GM23338 (cell line): ENCODE measurements around the gene ZNF775. TPM values are rescaled to one million over a fixed set of nuclear protein-coding genes. Genes with fewer than 3 reads are reported as not detected.
A peak's percentile ranks its signal among the peaks of the same experiment; 100 is the strongest.

Experiments used
- ATAC-seq: fragments of 200-7000 bp; cut with Tn5 transposase; 3 replicates; pipeline ENCODE4 v1.9.1; 2020
- DNase-seq: peaks from one replicate; pipeline ENCODE4 v3.0.0-alpha.2; 2015; ENCODE audit warnings: low spot score
- H2AFZ ChIP-seq: fragments of 200-600 bp; sonication (generic); 2 replicates; pipeline ENCODE4 v1.8.0; 2016; ENCODE audit warnings: antibody characterized with exemption, mild to moderate bottlenecking, moderate library complexity
- H3F3A ChIP-seq: fragments of 200-600 bp; sonication (generic); replicated peaks from 2 replicates; pipeline ENCODE4 v1.8.0; 2017; ENCODE audit warnings: antibody characterized with exemption, mixed run types, low read depth
- H3K27ac ChIP-seq: fragments of 200-600 bp; sonication (generic); 2 replicates; pipeline ENCODE4 v1.6.1; 2016; ENCODE audit warnings: low read depth
- H3K27me3 ChIP-seq: fragments of 200-600 bp; sonication (generic); 2 replicates; pipeline ENCODE4 v1.8.0; 2016; ENCODE audit warnings: mild to moderate bottlenecking, mixed run types, moderate library complexity; ENCODE audit not compliant: insufficient read depth
- H3K36me3 ChIP-seq: fragments of 200-600 bp; sonication (generic); 2 replicates; pipeline ENCODE4 v1.8.0; 2016; ENCODE audit warnings: mild to moderate bottlenecking; ENCODE audit not compliant: insufficient read depth
- H3K4me1 ChIP-seq: fragments of 200-600 bp; sonication (generic); 2 replicates; pipeline ENCODE4 v1.8.0; 2016; ENCODE audit warnings: mild to moderate bottlenecking, moderate library complexity; ENCODE audit not compliant: insufficient read depth
- H3K4me2 ChIP-seq: fragments of 200-600 bp; sonication (generic); 2 replicates; pipeline ENCODE4 v1.7.1; 2017; ENCODE audit warnings: mixed run types
- H3K4me3 ChIP-seq: fragments of 200-600 bp; sonication (generic); 2 replicates; pipeline ENCODE4 v1.6.1; 2016; ENCODE audit warnings: mixed run types
- H3K79me2 ChIP-seq: fragments of 200-600 bp; sonication (generic); replicated peaks from 2 replicates; pipeline ENCODE4 v1.8.0; 2017; ENCODE audit warnings: mild to moderate bottlenecking; ENCODE audit not compliant: insufficient read depth
- H3K9me2 ChIP-seq: fragments of 200-600 bp; sonication (generic); 2 replicates; pipeline ENCODE4 v1.8.0; 2017; ENCODE audit not compliant: insufficient read depth
- H4K20me1 ChIP-seq: fragments of 200-600 bp; sonication (generic); replicated peaks from 2 replicates; pipeline ENCODE4 v1.8.0; 2017; ENCODE audit warnings: mild to moderate bottlenecking; ENCODE audit not compliant: insufficient read depth
- H3K27ac Mint-ChIP-seq: 2 replicates; pipeline ENCODE4 v1.8.0; 2020; ENCODE audit warnings: inconsistent platforms, mild to moderate bottlenecking, moderate library complexity, mixed read lengths
- H3K27me3 Mint-ChIP-seq: 3 replicates; pipeline ENCODE4 v1.8.0; 2022; ENCODE audit warnings: low read depth, mild to moderate bottlenecking, moderate library complexity, mixed read lengths, inconsistent platforms; ENCODE audit not compliant: insufficient read depth, poor library complexity
- H3K36me3 Mint-ChIP-seq: 3 replicates; pipeline ENCODE4 v1.8.0; 2021; ENCODE audit warnings: low read depth, mild to moderate bottlenecking, inconsistent platforms, moderate library complexity, mixed read lengths
- H3K4me1 Mint-ChIP-seq: 3 replicates; pipeline ENCODE4 v1.8.0; 2020; ENCODE audit warnings: mild to moderate bottlenecking, inconsistent platforms, mixed read lengths
- H3K4me3 Mint-ChIP-seq: 3 replicates; pipeline ENCODE4 v1.8.0; 2021; ENCODE audit warnings: moderate library complexity, mild to moderate bottlenecking, inconsistent platforms, mixed read lengths
- H3K9me3 Mint-ChIP-seq: 3 replicates; pipeline ENCODE4 v1.8.0; 2020; ENCODE audit warnings: moderate library complexity, mild to moderate bottlenecking, inconsistent platforms, mixed read lengths
- CREB1 ChIP-seq: fragments of 250-450 bp; sonication (Bioruptor Pico); IDR thresholded peaks from 2 replicates; pipeline ENCODE4 v1.5.0; 2020; ENCODE audit warnings: low read depth, mild to moderate bottlenecking, moderate library complexity
- CTCF ChIP-seq, 2 experiments: fragments of 200-600 bp in 1 of 2; sonication (generic) in 1 of 2; conservative IDR thresholded peaks; 2 replicates each; pipeline versions ENCODE4 v1.5.1 to v1.6.1; 2016 to 2017; ENCODE audit warnings: antibody characterized with exemption in 2 of 2, low read depth in 2 of 2, mild to moderate bottlenecking in 2 of 2, moderate library complexity in 1 of 2
- ETS1 ChIP-seq: IDR thresholded peaks from 2 replicates; pipeline ENCODE4 v1.6.1; 2016; ENCODE audit warnings: antibody characterized with exemption
- EZH2 ChIP-seq: fragments of 200-600 bp; sonication (generic); IDR thresholded peaks from one replicate; pipeline ENCODE4 v1.8.0; 2017; ENCODE audit warnings: antibody characterized with exemption, mild to moderate bottlenecking, low read depth; ENCODE audit not compliant: unreplicated experiment
- EZH2phosphoT487 ChIP-seq: fragments of 200-600 bp; sonication (generic); IDR thresholded peaks from one replicate; pipeline ENCODE4 v1.8.1; 2018; ENCODE audit warnings: antibody characterized with exemption; ENCODE audit not compliant: unreplicated experiment
- JUNB ChIP-seq: IDR thresholded peaks from one replicate; pipeline ENCODE4 v1.6.1; 2016; ENCODE audit warnings: antibody characterized with exemption; ENCODE audit not compliant: unreplicated experiment
- NANOG ChIP-seq: IDR thresholded peaks from 2 replicates; pipeline ENCODE4 v1.6.1; 2016; ENCODE audit warnings: antibody characterized with exemption, borderline replicate concordance
- REST ChIP-seq: IDR thresholded peaks from one replicate; pipeline ENCODE4 v1.6.1; 2018; ENCODE audit warnings: antibody characterized with exemption; ENCODE audit not compliant: unreplicated experiment
- STAT1 ChIP-seq: IDR thresholded peaks from one replicate; pipeline ENCODE4 v1.6.1; 2016; ENCODE audit warnings: antibody characterized with exemption; ENCODE audit not compliant: unreplicated experiment
- ZNF331 ChIP-seq: fragments of 250-450 bp; sonication (Bioruptor Pico); IDR thresholded peaks from 2 replicates; pipeline ENCODE4 v1.5.0; 2020; ENCODE audit warnings: low read depth, mild to moderate bottlenecking, moderate library complexity
- ZNF462 ChIP-seq: fragments of 250-450 bp; sonication (Bioruptor Pico); IDR thresholded peaks from 2 replicates; pipeline ENCODE4 v1.5.0; 2020; ENCODE audit warnings: mild to moderate bottlenecking, moderate library complexity
- polyA plus RNA-seq: library from polyadenylated mRNA; unstranded; fragments of >200 nt; fragmentation: Nextera tagmentation; extraction: Ambion mirVana; gene quantifications from 2 replicates; pipeline ENCODE4 v1.2.1, GENCODE V29; 2016
- total RNA-seq: library from RNA; depleted of rRNA; stranded (reverse); fragments of >200 nt; shearing (Covaris generic); gene quantifications from 2 replicates; pipeline ENCODE4 v1.2.3, GENCODE V29; 2014

Gene ZNF775
- total and polyA plus RNA-seq, 2 experiments from 2014 or later: 4.5 to 38.2 TPM

- peak; percentile 36 for ATAC-seq
- Histone ChIP-seq H3K36me3 (no peaks in the 10 kb centered on the region), H3K27ac (peak overlapping the region; percentile 60), H3K4me3 (no peak overlapping the region), H4K20me1 (no peaks in the 10 kb centered on the region), H3K79me2 (peaks cover 1% of the 10 kb centered on the region; the same call in 1 of the 2 replicates), H3K4me2 (peak overlapping the region; percentile 62), H3K4me1 (peaks cover 60% of the 10 kb centered on the region), H3K27me3 (no peaks in the 10 kb centered on the region), H3F3A (peaks cover 21% of the 10 kb centered on the region), H3K9me2 (no peaks in the 10 kb centered on the region), H2AFZ (peak overlapping the region; percentile 91)
- no peaks in the 10 kb centered on the region; the same call in 2 of the 3 replicates for H3K9me3 Mint-ChIP-seq
- H3K36me3 Mint-ChIP-seq: no peaks in the 10 kb centered on the region; the same call in 2 of the 3 replicates
- TF ChIP-seq REST (no peak), ETS1 (no peak), STAT1 (no peak), CREB1 (CRISPR knock-in tag) (no peak), EZH2 (no peak), NANOG (no peak), CTCF (conservative IDR thresholded peaks at IDR 0.05; ENCODE audit: low read depth in 2 of 2) (no peak), ZNF331 (CRISPR knock-in tag) (no peak), JUNB (no peak), ZNF462 (no peak), EZH2phosphoT487 (no peak)
- H3K4me1 Mint-ChIP-seq: peaks cover 60% of the 10 kb centered on the region
- peaks cover 6% of the 10 kb centered on the region for H3K27me3 Mint-ChIP-seq
- no peak for DNase-seq
- no peak overlapping the region; the same call in 2 of the 3 replicates for H3K4me3 Mint-ChIP-seq
- H3K27ac Mint-ChIP-seq: peak overlapping the region; percentile 12
These were observed 17.1 kb upstream of the ZNF775 start for GRCh38 chr7:150361807-150362621.
